Measurements from ENCODE around the gene MRPS22.
"Not testable (repeated sequence)": the region's sequence is repeated elsewhere in the genome, so short reads cannot be mapped to it uniquely, and the experiment has no call there.

The MRPS22 gene

GRCh38 chr3:139329364-139329850, 14.4 kb upstream of the MRPS22 start:
- peak; percentile 99 for TF ChIP-seq CTCF (conservative IDR thresholded peaks at IDR 0.05; ENCODE audit: low read depth, low read length)
- no peak overlapping the region for H3K4me3 ChIP-seq (ENCODE audit: low read length)
- DNase-seq (ENCODE audit: low read depth) = peak; percentile 32

GRCh38 chr3:139332092-139332491, 11.7 kb upstream of the MRPS22 start:
- DNase-seq (ENCODE audit: low read depth) = no peak
- no peak overlapping the region for H3K4me3 ChIP-seq (ENCODE audit: low read length)
- no peak for TF ChIP-seq CTCF (conservative IDR thresholded peaks at IDR 0.05; ENCODE audit: low read depth, low read length)

GRCh38 chr3:139334675-139335074, 9.1 kb upstream of the MRPS22 start:
- H3K4me3 ChIP-seq (ENCODE audit: low read length) = not testable (repeated sequence)

GRCh38 chr3:139338405-139338804, 5.4 kb upstream of the MRPS22 start:
- no peak for DNase-seq (ENCODE audit: low read depth)
- no peak overlapping the region for H3K4me3 ChIP-seq (ENCODE audit: low read length)
- no peak for TF ChIP-seq CTCF (conservative IDR thresholded peaks at IDR 0.05; ENCODE audit: low read depth, low read length)

More at GRCh38 chr3:139334675-139335074, 9.1 kb upstream of the MRPS22 start:
- DNase-seq (ENCODE audit: low read depth) = not testable (repeated sequence)

GRCh38 chr3:139339219-139339906, 4.5 kb upstream of the MRPS22 start:
- no peak for TF ChIP-seq CTCF (conservative IDR thresholded peaks at IDR 0.05; ENCODE audit: low read depth, low read length)
- DNase-seq (ENCODE audit: low read depth) = no peak
- H3K4me3 ChIP-seq (ENCODE audit: low read length) = no peak overlapping the region

- no peak for DNase-seq (ENCODE audit: low read depth)
- no peak overlapping the region for H3K4me3 ChIP-seq (ENCODE audit: low read length)
- TF ChIP-seq CTCF (conservative IDR thresholded peaks at IDR 0.05; ENCODE audit: low read depth, low read length) = no peak
These were observed 3.0 kb upstream of the MRPS22 start for GRCh38 chr3:139340784-139341183.

- no peak for TF ChIP-seq CTCF (conservative IDR thresholded peaks at IDR 0.05; ENCODE audit: low read depth, low read length)
- no peak overlapping the region for H3K4me3 ChIP-seq (ENCODE audit: low read length)
- peak; percentile 34 for DNase-seq (ENCODE audit: low read depth)
These were observed 1.8 kb upstream of the MRPS22 start for GRCh38 chr3:139342054-139342453.
